ENCODE results near the gene NRSN1.
"Not testable (repeated sequence)": the region's sequence is repeated elsewhere in the genome, so short reads cannot be mapped to it uniquely, and the experiment has no call there.

The NRSN1 gene

DNA sequence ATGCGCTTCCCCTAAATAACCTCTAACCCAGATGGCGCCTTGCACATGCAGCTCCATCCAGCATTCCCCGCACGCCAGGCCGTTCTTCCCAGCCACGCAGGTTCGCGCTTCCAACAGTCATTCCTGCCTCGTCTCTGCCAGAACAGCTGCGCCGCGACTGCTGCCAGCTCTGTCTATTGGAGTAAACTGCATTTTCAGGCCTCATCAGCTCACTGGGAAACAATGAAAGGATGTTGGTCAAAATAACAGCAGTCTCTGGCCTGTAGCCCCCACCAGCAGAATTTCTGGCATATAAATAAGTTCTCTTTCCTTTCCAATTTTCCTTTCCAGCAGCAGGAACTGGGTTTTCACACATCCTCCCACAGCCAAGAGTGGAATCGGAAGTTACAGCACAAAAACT is 14.6 kb downstream of the NRSN1 start:
- DNase-seq (ENCODE audit: low spot score), result no peak
- FAIRE-seq, result no peak

DNA sequence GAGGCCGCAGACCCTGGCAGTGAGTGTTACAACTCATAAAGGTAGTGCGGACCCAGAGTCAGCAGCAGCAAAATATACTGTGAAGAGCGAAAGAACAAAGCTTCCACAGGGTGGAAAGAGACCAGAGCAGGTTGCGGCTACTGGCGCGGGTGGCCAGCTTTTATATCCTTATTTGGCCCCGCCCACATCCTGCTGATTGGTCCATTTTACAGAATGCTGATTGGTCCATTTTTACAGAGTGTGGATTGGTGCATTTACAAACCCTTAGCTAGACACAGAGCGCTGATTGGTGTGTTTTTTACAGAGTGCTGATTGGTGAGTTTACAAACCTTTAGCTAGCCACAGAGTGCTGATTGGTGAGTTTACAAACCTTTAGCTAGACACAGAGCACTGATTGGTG is 16.7 kb downstream of the NRSN1 start:
- FAIRE-seq; DNase-seq (ENCODE audit: low spot score): not testable (repeated sequence)

DNA sequence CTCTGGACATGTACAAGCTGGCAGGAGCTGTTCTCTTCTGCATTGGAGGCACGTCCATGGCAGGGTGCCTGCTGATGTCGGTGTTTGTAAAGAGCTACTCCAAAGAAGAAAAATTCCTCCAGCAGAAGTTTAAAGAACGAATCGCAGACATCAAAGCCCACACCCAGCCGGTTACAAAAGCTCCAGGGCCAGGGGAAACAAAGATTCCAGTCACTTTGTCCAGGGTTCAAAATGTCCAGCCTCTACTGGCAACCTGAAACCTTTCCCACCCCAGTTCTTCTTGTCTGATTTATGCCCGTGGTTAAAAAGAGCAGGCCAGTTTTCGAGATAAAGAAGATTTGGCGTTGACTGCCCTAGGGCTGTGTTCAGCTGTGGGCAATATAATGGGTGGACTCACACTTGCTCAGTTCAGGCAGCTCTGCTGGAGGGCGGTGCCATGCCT is 19.7 kb downstream of the NRSN1 start:
- FAIRE-seq (no peak), DNase-seq (ENCODE audit: low spot score) (no peak)

DNA sequence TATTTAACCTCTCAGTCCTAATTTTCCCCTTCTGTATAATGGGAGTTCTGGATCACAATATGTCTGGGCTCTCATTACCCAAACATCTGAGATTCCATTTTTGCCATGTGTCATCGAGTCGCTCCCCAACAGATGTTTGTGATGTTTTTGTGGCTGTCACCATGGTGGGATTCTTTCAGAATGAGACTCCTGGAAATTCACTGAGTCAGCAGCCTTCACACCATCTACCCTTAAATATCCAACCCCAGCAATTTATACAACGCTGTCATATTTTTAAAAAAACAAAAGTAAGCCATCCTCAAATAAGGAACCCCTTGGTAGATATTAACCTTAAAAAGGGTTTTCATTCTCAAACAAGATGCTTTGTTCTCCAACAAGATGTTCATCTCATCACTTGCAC is 20.9 kb downstream of the NRSN1 start:
- FAIRE-seq (no peak), DNase-seq (ENCODE audit: low spot score) (no peak)

DNA sequence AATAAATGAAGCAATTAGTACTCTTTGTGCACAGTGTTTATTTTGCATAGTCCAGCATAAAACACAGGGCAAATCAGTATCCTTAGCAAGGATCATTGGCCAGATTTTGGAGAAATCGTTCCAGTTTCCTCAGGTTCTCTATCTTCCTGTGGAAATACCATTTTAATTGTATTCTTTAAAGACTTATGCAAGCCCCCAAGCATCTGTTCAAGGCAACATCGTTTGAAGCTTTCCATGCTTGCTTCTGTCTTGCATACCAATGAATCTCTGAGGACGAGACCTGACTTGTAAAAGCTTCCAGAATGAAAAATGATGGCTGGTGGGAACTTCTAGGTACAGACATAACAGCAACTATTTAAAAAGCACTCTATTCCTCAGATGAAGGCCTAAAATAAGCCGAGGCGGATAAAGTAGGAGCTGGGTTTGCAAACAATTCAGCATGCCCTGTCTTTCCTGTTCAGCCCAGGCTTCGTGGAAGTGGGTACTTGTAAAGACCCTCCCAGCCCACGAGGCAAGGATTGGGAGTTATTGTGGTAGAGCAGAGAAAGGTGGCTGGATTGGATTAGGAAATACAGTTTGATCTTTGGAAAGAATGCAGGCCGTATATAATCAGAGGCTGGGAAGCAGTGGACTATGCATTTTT is 21.6 kb downstream of the NRSN1 start:
- FAIRE-seq, result no peak
- no peak for DNase-seq (ENCODE audit: low spot score)

DNA sequence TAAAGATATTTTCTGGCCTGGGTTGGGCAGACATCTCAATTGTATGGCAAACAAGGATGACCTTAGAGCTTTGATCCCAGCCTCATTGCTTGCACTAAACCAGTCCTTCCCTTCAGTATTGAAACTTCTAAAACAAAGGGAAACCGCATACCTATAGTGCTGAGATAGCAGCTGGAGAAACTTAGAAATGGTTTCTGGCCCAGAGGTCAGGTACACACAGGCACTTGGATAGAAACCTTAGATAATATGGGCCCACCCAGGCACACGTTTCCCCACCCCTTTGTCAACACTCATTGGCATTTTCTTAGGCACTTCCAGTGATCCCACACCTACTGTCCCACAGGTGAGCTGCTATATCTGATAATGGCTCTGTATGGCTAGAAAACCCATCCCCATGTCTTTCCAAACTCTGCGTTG is 22.1 kb downstream of the NRSN1 start:
- DNase-seq (ENCODE audit: low spot score) (no peak), FAIRE-seq (no peak)

DNA sequence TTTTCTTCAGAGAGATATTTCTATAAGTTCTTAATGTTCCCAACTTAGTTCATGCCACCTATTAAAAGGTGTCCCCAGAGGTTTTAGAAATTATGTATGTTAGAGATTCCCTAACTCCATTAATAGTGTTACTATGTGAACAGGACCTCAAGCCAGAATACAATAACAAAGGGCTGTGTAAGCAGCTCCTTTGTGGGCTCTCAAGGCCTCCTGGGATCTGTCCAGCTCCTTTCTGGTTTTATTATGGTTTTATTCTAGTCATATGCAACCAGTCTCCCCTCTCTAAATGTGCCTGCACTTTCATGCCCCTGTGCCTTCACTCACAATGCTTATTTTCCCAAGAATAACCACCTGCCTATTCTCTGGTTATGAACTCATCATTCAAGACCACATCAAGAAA is 22.7 kb downstream of the NRSN1 start:
- no peak for DNase-seq (ENCODE audit: low spot score)
- no peak for FAIRE-seq

DNA sequence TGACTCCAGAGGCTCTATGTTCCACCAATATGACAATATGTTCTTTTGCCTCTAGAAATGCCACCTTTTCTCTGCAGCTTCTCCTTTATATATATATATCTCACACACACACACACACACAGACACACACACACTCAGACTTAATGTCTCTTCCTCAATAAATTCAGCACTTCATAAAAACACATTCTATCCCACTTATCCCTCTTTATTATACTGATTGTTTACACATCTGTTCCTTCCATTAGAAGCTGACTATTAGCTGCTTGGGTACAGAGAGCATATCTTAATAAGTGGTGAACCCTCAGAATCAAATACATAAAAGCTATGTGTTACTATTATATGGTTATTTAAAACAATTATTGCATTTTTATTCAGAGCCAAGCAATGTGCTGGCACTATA is 23.3 kb downstream of the NRSN1 start:
- no peak for DNase-seq (ENCODE audit: low spot score)

DNA sequence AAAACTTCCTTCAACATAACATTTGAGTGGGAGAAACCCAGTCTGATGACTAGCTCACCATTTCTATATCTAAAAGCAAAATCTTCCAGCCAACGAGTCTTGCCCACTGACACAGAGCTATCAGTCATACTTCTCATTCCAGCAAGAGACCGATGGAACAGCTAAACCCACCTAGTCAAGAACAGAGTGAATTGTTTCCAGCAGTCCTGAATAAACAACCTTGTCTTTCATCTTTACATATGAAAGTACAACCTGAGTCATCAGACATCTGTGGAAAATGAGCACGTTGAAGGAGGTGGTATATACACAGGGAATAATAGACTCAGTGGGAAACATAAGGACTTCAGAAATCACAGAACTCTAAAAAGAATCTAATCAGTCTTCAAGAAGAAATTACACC is 23.8 kb downstream of the NRSN1 start:
- no peak for FAIRE-seq

More for the DNA sequence above, 23.3 kb downstream of the NRSN1 start:
- FAIRE-seq, result no peak

DNA sequence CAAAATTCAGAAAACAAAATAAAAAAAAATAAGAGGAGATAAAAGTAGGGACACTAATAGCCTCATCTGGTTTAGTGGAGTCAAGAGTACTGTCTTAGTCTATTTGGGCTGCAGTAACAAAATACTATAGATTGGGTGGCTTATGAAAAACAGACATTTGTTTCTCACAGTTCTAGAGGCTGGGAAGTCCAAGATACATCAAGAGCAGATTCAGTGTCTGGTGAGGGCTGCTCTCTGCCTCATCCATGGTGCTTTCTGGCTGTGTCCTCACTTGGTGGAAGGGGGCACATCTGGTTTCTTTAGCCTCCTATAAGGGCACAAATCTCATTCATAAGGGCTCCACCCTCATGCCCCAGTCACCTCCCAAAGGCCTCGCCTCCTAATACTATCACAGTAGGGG is 26.0 kb downstream of the NRSN1 start:
- DNase-seq (ENCODE audit: low spot score) (no peak), FAIRE-seq (no peak)

More for the DNA sequence above, 23.8 kb downstream of the NRSN1 start:
- no peak for DNase-seq (ENCODE audit: low spot score)

DNA sequence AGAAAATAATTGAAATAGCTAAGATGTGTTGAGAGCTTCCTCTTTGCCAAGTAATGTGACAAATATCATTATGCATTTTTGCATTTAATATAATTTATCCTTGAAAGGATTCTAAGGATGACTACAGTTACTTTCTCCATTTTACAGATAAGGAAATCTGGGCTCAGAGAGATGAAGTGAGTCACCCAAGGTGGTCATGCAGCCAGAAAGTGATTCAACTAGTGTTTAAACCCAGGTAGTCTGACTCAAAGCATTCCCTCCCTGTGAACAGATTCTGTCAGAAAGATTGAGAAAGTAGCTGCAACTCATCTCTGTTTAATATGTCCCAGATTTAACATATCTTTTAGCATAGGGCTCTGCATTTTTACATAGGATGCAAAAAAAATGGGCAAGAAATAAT is 28.1 kb downstream of the NRSN1 start:
- FAIRE-seq (peak; percentile 58), DNase-seq (ENCODE audit: low spot score) (peak; percentile 38)

DNA sequence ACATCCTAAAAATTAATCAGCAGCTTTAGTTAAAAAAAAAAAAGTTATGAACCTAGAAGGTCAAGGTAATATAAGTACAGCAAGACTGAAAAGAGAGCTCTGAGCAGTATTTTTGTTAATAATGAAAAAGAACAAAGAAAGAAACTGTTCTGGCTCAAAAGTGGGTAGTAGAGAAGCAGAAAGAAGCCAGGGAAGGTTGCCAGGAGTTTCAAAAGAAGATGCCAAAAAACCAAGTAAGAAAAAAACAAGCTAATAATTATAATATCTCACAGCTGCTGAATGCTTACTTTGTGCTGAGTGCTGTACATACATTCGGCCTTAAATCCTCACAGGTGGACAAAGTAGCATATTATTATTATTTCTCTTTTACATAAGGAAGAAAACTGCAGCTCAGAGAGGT is 31.9 kb downstream of the NRSN1 start:
- DNase-seq (ENCODE audit: low spot score) (no peak), FAIRE-seq (no peak)

DNA sequence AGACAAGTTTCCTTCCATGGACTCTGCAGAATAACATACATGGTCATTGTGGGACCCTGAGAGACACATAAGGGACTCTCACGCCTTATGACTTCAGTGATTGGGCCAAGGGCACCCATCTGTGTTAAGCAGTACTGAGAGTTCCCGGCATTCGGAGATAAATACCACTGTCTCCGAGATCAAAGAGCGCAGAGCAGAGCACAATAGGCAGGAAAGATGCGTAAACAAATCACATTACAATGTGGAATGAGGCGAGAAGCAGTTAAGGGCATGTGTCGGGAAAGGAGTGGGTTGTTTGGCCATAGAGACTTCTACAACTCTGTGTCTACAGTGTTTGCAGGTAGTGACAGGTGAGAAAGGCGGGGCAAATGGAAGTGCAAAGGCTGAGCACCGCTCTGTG is 57.6 kb downstream of the NRSN1 start:
- FAIRE-seq (no peak), DNase-seq (ENCODE audit: low spot score) (no peak)

DNA sequence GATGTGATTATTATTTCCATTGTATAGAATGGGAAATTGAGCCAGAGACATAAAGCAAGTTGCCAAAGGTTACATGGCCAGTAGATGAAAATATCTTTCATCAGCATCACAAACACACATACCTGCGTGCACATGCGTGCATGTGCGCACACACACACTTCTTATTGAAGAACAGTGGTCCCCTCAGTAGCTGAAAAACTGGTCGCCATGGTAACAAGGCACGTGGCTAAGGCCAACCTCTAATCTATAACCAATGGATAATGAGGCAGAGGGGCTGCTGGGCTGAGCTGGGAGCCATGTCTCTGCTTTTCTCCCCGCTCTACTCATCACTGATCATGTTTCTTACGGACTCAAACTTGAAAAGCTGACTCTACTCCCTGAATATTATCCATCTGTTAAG is 60.3 kb downstream of the NRSN1 start:
- DNase-seq (ENCODE audit: low spot score), result no peak
- FAIRE-seq, result no peak

DNA sequence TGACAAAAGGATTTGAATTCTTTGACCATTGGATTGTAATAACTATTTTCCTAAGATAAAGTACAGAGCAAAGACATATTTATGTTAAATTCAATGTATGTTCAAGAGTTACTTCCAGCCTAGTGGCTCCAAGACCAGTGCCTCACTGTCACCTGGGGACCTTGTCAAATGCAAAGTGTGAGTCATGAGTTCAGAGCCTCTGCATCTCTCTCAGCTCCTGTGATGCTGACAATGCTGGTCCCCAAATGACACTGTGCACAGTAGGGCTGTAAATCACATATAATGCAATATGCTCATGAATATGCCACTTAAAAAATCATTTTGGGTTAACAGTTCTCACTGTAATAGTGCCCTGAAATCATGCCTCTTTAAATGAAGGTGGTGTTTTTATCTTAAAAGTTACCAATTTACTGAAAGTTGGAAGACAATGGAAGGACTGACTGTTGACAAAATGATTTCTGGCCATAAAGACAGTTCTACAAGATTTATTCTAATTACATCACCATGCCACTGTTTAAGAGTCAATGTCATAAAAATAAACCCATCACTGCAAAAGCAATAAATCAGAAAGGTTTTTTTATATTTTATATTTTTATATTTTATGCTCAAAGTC is 62.1 kb downstream of the NRSN1 start:
- FAIRE-seq (no peak), DNase-seq (ENCODE audit: low spot score) (no peak)

DNA sequence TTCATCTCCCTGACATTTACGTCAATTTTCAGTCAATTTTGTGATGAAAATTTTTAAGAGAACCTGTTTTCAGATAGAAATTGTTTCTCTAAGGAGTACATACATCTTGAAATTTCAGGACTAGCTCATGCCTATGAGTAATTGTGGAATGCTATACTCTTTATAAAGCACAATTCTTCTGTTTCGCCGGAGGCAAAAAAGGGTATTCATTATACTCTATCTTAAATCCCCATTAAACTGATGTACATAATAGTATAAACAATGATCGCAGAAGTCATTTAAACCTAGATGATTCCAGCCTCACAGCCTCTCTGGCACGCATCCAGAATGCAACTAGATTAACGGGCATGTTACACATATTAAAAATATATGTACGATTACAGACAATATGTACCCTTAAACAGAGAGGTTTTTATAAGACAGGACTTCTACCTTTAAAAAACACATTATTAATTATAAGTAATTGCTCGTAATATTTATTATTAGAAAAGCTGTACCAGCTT is 62.6 kb downstream of the NRSN1 start:
- FAIRE-seq (no peak), DNase-seq (ENCODE audit: low spot score) (no peak)

DNA sequence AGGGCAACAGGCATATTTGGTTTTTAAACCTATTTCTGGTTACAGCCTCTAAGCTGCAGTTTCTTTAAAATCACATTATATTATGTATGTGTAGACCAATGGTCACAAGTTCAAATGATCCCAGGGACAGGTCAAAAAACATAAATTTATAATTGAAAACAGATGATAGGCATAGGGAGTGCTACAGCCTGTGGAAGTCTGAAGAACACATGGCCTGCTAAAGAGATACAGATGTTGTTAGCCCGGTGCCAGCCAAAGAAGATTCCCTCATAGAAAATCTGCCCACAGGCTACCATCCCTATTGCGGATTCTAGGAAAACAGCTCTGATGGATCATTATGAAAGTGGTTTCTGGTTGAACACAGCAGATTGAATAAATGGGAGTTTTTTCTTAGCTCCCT is 65.3 kb downstream of the NRSN1 start:
- FAIRE-seq (no peak), DNase-seq (ENCODE audit: low spot score) (no peak)

DNA sequence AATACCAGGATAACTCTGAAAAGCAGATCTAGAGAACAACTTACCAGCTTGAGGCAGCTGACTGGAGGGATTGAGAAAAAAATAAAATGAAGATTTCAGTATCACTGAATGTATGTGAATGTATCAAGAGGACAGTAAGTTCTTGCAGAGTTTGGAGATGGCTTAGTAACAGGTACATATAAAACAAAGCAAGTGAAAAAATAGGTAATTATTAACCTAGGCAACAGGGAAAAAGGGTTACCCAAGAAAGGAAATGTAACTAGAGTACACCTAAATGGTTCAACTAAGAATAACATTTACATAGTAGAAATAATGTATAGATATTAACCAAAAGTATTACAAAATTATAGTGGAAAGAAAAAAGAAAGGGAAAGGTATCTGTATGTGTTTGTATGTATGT is 67.3 kb downstream of the NRSN1 start:
- FAIRE-seq, result no peak
- no peak for DNase-seq (ENCODE audit: low spot score)

DNA sequence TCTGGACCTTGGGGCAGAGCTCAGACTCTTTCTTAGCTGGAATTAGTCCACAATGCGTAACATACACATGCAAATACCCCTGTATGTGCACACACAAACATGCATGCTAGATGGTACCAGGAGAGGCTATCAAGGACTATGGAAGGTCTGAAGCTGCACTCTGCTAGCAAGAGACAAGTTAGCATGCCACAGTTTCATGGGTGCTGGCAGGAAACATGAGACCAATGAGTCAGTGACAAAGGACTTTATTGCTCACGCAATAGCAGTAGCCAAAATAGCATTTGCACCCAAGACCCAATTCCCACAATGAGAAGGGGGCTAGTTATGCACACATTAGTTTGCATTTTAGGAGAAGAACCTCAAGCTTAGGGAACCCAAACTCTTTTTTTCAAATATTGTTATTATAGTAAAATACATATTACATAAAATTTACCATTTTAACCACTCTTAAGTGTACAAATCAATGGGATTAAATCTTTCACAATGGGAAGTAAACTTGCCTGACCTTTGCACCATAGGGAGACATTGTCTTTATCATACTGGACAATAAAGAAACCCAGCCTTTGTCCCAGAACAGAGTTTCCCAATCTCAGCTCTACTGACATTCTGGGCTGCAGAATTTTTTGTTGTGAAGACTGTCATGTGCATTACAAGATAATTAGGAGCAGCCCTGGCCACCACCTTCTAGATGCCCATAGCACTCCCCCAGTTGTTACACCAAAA is 69.1 kb downstream of the NRSN1 start:
- DNase-seq (ENCODE audit: low spot score), result no peak
- no peak for FAIRE-seq

DNA sequence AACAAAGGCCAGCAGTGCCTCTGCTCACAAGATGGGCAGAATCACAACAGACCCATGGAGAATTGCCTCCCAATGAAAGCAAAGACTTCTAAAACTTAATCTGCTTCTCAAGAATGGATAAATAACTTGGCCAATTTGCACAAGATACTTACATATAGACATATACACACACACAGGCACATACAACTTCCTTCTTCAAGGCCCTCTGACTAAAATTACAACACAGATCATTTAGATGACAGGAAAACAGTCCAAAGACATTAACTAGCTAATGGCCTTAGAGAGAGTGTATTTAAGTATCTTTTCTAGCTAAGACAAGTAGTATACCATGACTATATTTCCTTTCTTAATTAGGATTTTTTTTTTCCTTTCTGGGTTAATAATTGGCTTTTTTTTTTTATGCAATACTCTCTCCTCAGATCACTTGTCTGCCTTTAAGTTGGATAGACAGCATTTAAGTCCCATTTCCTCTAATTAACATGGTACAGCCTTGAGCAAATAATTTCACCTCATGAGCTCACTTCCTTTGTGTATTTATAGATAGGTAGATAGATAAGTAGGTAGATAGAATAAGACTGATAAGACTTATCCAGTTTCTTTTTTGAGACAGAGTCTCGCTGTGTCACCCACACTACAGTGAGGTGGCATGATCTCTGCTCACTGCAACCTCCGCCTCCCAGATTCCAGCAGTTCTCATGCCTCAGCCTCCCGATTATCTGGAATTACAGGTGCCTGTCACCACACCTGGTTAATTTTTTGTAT is 70.0 kb downstream of the NRSN1 start:
- FAIRE-seq (no peak), DNase-seq (ENCODE audit: low spot score) (no peak)
